ENCODE results near the gene RAPGEF2. TPM values are rescaled to one million over a fixed set of nuclear protein-coding genes. Genes with fewer than 3 reads are reported as not detected.

RAPGEF2 gene
- total and polyA plus RNA-seq, 2 of the 8 experiments (the other 6 are each of a cell fraction or from before 2014, with no cell fraction given), result 24.4 to 48.6 TPM

DNA sequence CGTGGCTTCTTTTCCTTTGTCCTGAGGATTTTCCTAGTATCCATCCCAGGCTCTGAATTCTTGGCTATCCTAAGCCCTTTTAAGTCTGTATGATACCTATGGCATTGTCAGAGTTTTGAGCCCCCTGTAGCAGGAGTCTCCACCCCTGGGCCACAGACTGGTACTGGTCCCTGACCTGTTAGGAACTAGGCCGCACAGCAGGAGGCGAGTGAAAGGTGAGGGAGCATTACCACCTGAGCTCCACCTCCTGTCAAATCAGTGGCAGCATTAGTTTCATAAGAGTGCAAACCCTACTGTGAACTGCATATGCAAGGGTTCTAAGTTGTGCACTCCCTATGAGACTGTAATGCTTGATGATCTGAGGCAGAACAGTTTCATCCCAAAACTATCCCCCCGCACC is 216.1 kb downstream of the RAPGEF2 start (continued):
- TF ChIP-seq BRCA1 (IDR thresholded peaks at IDR 0.05; ENCODE audit: low read depth, low read length) (no peak), RAD21 (IDR thresholded peaks at IDR 0.05 in 1 of 2, conservative IDR thresholded peaks at IDR 0.05 in 1 of 2; ENCODE audit: low read depth in 2 of 2, low read length in 2 of 2) (no peak), TEAD4 (IDR thresholded peaks at IDR 0.05; ENCODE audit: low read depth, low read length) (no peak), KDM1A (IDR thresholded peaks at IDR 0.05; ENCODE audit: borderline replicate concordance, low read length) (no peak)

All from H1 (cell line).